Neural progenitor cell (in vitro differentiated cells): ENCODE results near the gene PDCD11. TPM values are rescaled to one million over a fixed set of nuclear protein-coding genes. Genes with fewer than 3 reads are reported as not detected.
A peak's percentile ranks its signal among the peaks of the same experiment; 100 is the strongest.
"Not testable (repeated sequence)": the region's sequence is repeated elsewhere in the genome, so short reads cannot be mapped to it uniquely, and the experiment has no call there.

Experiments
- DNase-seq: peaks from one replicate; pipeline ENCODE4 v3.0.0-alpha.2; 2016; ENCODE audit warnings: low spot score
- H2AFZ ChIP-seq: fragments of 200-600 bp; sonication (generic); replicated peaks from 2 replicates; pipeline ENCODE4 v1.6.1; 2016; ENCODE audit warnings: antibody characterized with exemption
- H3F3A ChIP-seq: fragments of 200-600 bp; sonication (generic); 2 replicates; pipeline ENCODE4 v1.6.1; 2016; ENCODE audit warnings: antibody characterized with exemption, low read depth
- H3K27ac ChIP-seq: fragments of 200-600 bp; sonication (generic); 2 replicates; pipeline ENCODE4 v1.5.1; 2016; ENCODE audit warnings: mild to moderate bottlenecking
- H3K27me3 ChIP-seq: fragments of 200-600 bp; sonication (generic); 2 replicates; pipeline ENCODE4 v1.6.1; 2016; ENCODE audit warnings: mild to moderate bottlenecking, moderate library complexity
- H3K36me3 ChIP-seq: fragments of 200-600 bp; sonication (generic); 2 replicates; pipeline ENCODE4 v1.5.1; 2016
- H3K4me1 ChIP-seq: fragments of 200-600 bp; sonication (generic); 2 replicates; pipeline ENCODE4 v1.6.1; 2016; ENCODE audit warnings: mixed run types
- H3K4me2 ChIP-seq: fragments of 200-600 bp; sonication (generic); 2 replicates; pipeline ENCODE4 v1.6.1; 2016
- H3K4me3 ChIP-seq: fragments of 200-600 bp; sonication (generic); 2 replicates; pipeline ENCODE4 v1.5.1; 2016
- H3K79me2 ChIP-seq: fragments of 200-600 bp; sonication (generic); 2 replicates; pipeline ENCODE4 v1.6.1; 2016; ENCODE audit warnings: low read depth
- H3K9ac ChIP-seq: fragments of 200-600 bp; sonication (generic); 2 replicates; pipeline ENCODE4 v1.6.1; 2016
- H3K9me3 ChIP-seq: fragments of 200-600 bp; sonication (generic); 2 replicates; pipeline ENCODE4 v1.5.1; 2016; ENCODE audit warnings: low read depth
- H4K20me1 ChIP-seq: fragments of 200-600 bp; sonication (generic); 2 replicates; pipeline ENCODE4 v1.6.1; 2016; ENCODE audit warnings: low read depth
- H3K27ac Mint-ChIP-seq: 3 replicates; pipeline ENCODE4 v1.8.0; 2021; ENCODE audit warnings: mixed read lengths
- H3K27me3 Mint-ChIP-seq: 2 replicates; pipeline ENCODE4 v1.8.0; 2022; ENCODE audit warnings: low read depth, mild to moderate bottlenecking, inconsistent platforms, moderate library complexity, mixed read lengths; ENCODE audit not compliant: insufficient read depth
- H3K36me3 Mint-ChIP-seq: 3 replicates; pipeline ENCODE4 v1.8.0; 2021; ENCODE audit warnings: mixed read lengths
- H3K4me1 Mint-ChIP-seq: 3 replicates; pipeline ENCODE4 v1.8.0; 2021; ENCODE audit warnings: mixed read lengths
- H3K4me3 Mint-ChIP-seq: 3 replicates; pipeline ENCODE4 v1.8.0; 2021; ENCODE audit warnings: mild to moderate bottlenecking, moderate library complexity, mixed read lengths
- H3K9me3 Mint-ChIP-seq: 3 replicates; pipeline ENCODE4 v1.8.0; 2020; ENCODE audit warnings: mixed read lengths
- CTCF ChIP-seq: fragments of 200-600 bp; sonication (generic); IDR thresholded peaks from 2 replicates; pipeline ENCODE4 v1.5.1; 2017; ENCODE audit warnings: antibody characterized with exemption, mild to moderate bottlenecking
- EZH2 ChIP-seq: fragments of 200-600 bp; sonication (generic); IDR thresholded peaks from 2 replicates; pipeline ENCODE4 v1.6.1; 2017; ENCODE audit warnings: antibody characterized with exemption, mild to moderate bottlenecking, moderate library complexity
- EZH2phosphoT487 ChIP-seq: fragments of 200-600 bp; sonication (generic); IDR thresholded peaks from 2 replicates; pipeline ENCODE4 v1.6.1; 2017; ENCODE audit warnings: antibody characterized with exemption
- total RNA-seq: library from RNA; depleted of rRNA; stranded (reverse); fragments of >200 nt; gene quantifications from 2 replicates; pipeline ENCODE4 v1.2.3, GENCODE V29; 2015; ENCODE audit warnings: low replicate concordance

PDCD11 gene
- total RNA-seq, 1 donor from 2014 or later = 42.8 TPM

DNA sequence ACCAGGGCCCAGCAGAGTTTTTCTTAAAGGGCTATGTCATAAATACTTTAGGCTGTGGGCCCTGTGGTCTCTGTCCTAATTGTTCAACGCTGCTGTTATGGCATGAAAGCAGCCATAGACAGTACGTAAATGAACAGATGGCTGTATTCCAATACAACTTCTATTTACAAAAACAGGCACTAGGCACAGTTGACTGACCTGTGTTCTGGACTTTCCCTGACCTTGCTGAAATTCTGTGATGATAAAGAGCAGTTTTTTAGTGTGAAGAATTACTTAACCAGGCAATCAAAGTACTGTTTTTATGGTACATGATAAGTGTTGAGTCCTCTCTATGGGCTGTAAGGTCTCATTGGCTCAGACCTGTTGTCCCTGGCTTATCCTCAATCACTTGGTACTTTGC is 17.1 kb downstream of the PDCD11 start:
- H3K36me3 Mint-ChIP-seq = peaks cover 29% of the 10 kb centered on the region
- Histone ChIP-seq H3K4me2 (no peak overlapping the region), H3K79me2 (no peaks in the 10 kb centered on the region), H3K9ac (no peak overlapping the region), H3K9me3 (no peaks in the 10 kb centered on the region), H3K36me3 (peaks cover 12% of the 10 kb centered on the region), H3K4me1 (no peaks in the 10 kb centered on the region), H3F3A (no peaks in the 10 kb centered on the region), H3K27me3 (no peaks in the 10 kb centered on the region), H3K4me3 (no peak overlapping the region), H4K20me1 (no peaks in the 10 kb centered on the region), H2AFZ (no peak overlapping the region), H3K27ac (no peak overlapping the region)
- TF ChIP-seq CTCF (no peak), EZH2 (no peak), EZH2phosphoT487 (no peak)
- DNase-seq = no peak
- H3K4me3 Mint-ChIP-seq = no peak overlapping the region
- H3K27ac Mint-ChIP-seq = no peak overlapping the region
- H3K27me3 Mint-ChIP-seq = no peaks in the 10 kb centered on the region
- no peaks in the 10 kb centered on the region for H3K4me1 Mint-ChIP-seq
- H3K9me3 Mint-ChIP-seq = no peaks in the 10 kb centered on the region

DNA sequence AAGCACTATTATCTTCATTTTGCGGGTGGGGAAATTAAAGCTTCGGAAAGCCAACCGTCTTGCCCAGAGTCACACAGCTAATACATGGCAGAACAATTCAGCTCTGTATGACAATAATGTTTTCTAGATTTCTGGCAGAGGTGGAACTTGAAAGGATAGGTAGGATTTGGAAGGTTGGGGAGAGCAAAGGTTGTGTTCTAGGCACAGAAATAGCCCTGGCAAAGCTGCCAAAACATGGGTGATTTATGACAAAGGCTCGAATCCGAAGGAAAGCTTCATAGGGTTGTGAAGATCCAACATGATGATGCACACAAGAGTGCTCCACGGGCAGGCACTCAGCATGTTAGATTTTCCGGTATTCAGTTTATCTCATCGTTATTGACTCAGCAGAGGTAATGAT is 19.2 kb downstream of the PDCD11 start:
- H4K20me1 ChIP-seq = no peaks in the 10 kb centered on the region
- H3K4me1 Mint-ChIP-seq = no peaks in the 10 kb centered on the region
- no peak overlapping the region for H3K27ac ChIP-seq
- no peak overlapping the region for H3K4me2 ChIP-seq
- no peaks in the 10 kb centered on the region for H3F3A ChIP-seq
- no peak overlapping the region for H3K27ac Mint-ChIP-seq
- no peaks in the 10 kb centered on the region for H3K27me3 Mint-ChIP-seq
- H3K36me3 Mint-ChIP-seq = peaks cover 27% of the 10 kb centered on the region
- no peak overlapping the region for H3K4me3 ChIP-seq
- H2AFZ ChIP-seq = no peak overlapping the region
- H3K4me3 Mint-ChIP-seq = no peak overlapping the region
- peaks cover 12% of the 10 kb centered on the region for H3K36me3 ChIP-seq
- DNase-seq = no peak
- H3K9me3 ChIP-seq = no peaks in the 10 kb centered on the region
- no peaks in the 10 kb centered on the region for H3K9me3 Mint-ChIP-seq
- H3K79me2 ChIP-seq = no peaks in the 10 kb centered on the region
- H3K4me1 ChIP-seq = no peaks in the 10 kb centered on the region
- H3K27me3 ChIP-seq = no peaks in the 10 kb centered on the region
- H3K9ac ChIP-seq = no peak overlapping the region
- TF ChIP-seq EZH2phosphoT487 (no peak), EZH2 (no peak), CTCF (no peak)

- H2AFZ ChIP-seq = no peak overlapping the region
- Mint-ChIP-seq H3K9me3 (no peaks in the 10 kb centered on the region), H3K4me1 (no peaks in the 10 kb centered on the region), H3K27me3 (no peaks in the 10 kb centered on the region), H3K36me3 (peaks cover 31% of the 10 kb centered on the region), H3K4me3 (no peak overlapping the region), H3K27ac (no peak overlapping the region)
- no peaks in the 10 kb centered on the region for H3K9me3 ChIP-seq
- H3K79me2 ChIP-seq = no peaks in the 10 kb centered on the region
- DNase-seq = peak; percentile 59
- H3K27me3 ChIP-seq = no peaks in the 10 kb centered on the region
- no peak overlapping the region for H3K4me2 ChIP-seq
- no peak overlapping the region for H3K27ac ChIP-seq
- no peaks in the 10 kb centered on the region for H4K20me1 ChIP-seq
- no peak overlapping the region for H3K4me3 ChIP-seq
- TF ChIP-seq EZH2 (no peak), CTCF (peak; percentile 64)
- no peaks in the 10 kb centered on the region for H3F3A ChIP-seq
- H3K36me3 ChIP-seq = peaks cover 12% of the 10 kb centered on the region
- no peak overlapping the region for H3K9ac ChIP-seq
- no peaks in the 10 kb centered on the region for H3K4me1 ChIP-seq
Observed at GRCh38 chr10:103416436-103417147, 20.2 kb downstream of the PDCD11 start.

GRCh38 chr10:103417148-103417469 is 20.7 kb downstream of the PDCD11 start:
- H3K9me3 ChIP-seq, H3F3A ChIP-seq, H3K9ac ChIP-seq, H3K79me2 ChIP-seq, H3K27me3 Mint-ChIP-seq, H3K27me3 ChIP-seq, H2AFZ ChIP-seq, H3K4me2 ChIP-seq, H4K20me1 ChIP-seq, H3K27ac Mint-ChIP-seq, H3K9me3 Mint-ChIP-seq, H3K4me3 Mint-ChIP-seq, DNase-seq, H3K27ac ChIP-seq, H3K4me1 Mint-ChIP-seq, H3K4me1 ChIP-seq, H3K4me3 ChIP-seq: not testable (repeated sequence)
- peaks cover 31% of the 10 kb centered on the region for H3K36me3 Mint-ChIP-seq
- peaks cover 12% of the 10 kb centered on the region for H3K36me3 ChIP-seq
